DND-41 (cell line): Measurements from ENCODE around the gene UVSSA.
"Not testable (repeated sequence)": the region's sequence is repeated elsewhere in the genome, so short reads cannot be mapped to it uniquely, and the experiment has no call there.

Experiments
- CTCF ChIP-seq: IDR thresholded peaks from 2 replicates; pipeline ENCODE4 v1.5.1; 2012; ENCODE audit warnings: borderline replicate concordance, low read length, moderate library complexity, mild to moderate bottlenecking; ENCODE audit not compliant: poor library complexity, severe bottlenecking; ENCODE audit errors: extremely low read depth
- EZH2 ChIP-seq: IDR thresholded peaks from 3 replicates; pipeline ENCODE4 v1.6.1; 2012; ENCODE audit warnings: borderline replicate concordance, low read depth, mild to moderate bottlenecking, moderate library complexity, low read length, inconsistent platforms; ENCODE audit not compliant: severe bottlenecking

- TF ChIP-seq CTCF, EZH2: not testable (repeated sequence)
Measured at GRCh38 chr4:1394554-1395388, 47.8 kb downstream of the UVSSA start.
